CD4-positive, alpha-beta T cell (primary cell): ENCODE results near the gene PHIP. TPM values are rescaled to one million over a fixed set of nuclear protein-coding genes. Genes with fewer than 3 reads are reported as not detected.
"Not testable (repeated sequence)": the region's sequence is repeated elsewhere in the genome, so short reads cannot be mapped to it uniquely, and the experiment has no call there.

Source experiments
- ATAC-seq: fragments of 200-7000 bp; cut with Tn5 transposase; one replicate; pipeline ENCODE4 v1.10.0; 2022; ENCODE audit warnings: mild to moderate bottlenecking; ENCODE audit not compliant: poor library complexity
- CTCF ChIA-PET: fragments of 350-600 bp; sonication (Branson Sonifier 250); formaldehyde crosslinking; loops from one replicate; lab custom pipeline; 2021; ENCODE audit warnings: antibody characterized with exemption, inconsistent platforms; lab: Charles Lee
- POLR2A ChIA-PET: fragments of 350-600 bp; sonication (Branson Sonifier 250); formaldehyde crosslinking; loops from one replicate; lab custom pipeline; 2021; ENCODE audit warnings: antibody characterized with exemption, inconsistent platforms; lab: Charles Lee
- DNase-seq, 14 experiments: peaks; one replicate each; pipeline ENCODE4 v3.0.0-alpha.2; 2013 to 2020; ENCODE audit warnings: mixed read lengths in 2 of 14
- H3K27ac ChIP-seq, 2 donors: one replicate each; pipeline versions ENCODE4 v1.5.1 to v1.7.0; 2013; ENCODE audit warnings: low read length in 2 of 2, low read depth in 1 of 2, mild to moderate bottlenecking in 1 of 2
- H3K27me3 ChIP-seq, 2 experiments: 1 replicate in 1 of 2; 2 replicates in 1 of 2; pipeline versions ENCODE4 v1.6.1 to v1.7.0; 2013; ENCODE audit warnings: low read length in 2 of 2, control low read depth in 1 of 2, mild to moderate bottlenecking in 1 of 2, moderate library complexity in 1 of 2; ENCODE audit not compliant: insufficient read depth in 2 of 2, control insufficient read depth in 1 of 2
- H3K36me3 ChIP-seq: one replicate; pipeline ENCODE4 v1.6.1; 2013; ENCODE audit warnings: low read length, control low read depth; ENCODE audit not compliant: insufficient read depth
- H3K4me1 ChIP-seq: one replicate; pipeline ENCODE4 v1.6.1; 2013; ENCODE audit warnings: low read length, control low read depth; ENCODE audit not compliant: insufficient read depth
- H3K4me3 ChIP-seq: one replicate; pipeline ENCODE4 v1.5.1; 2013; ENCODE audit warnings: mild to moderate bottlenecking, low read length, moderate library complexity
- H3K9me3 ChIP-seq, 2 experiments: 1 replicate in 1 of 2; 2 replicates in 1 of 2; pipeline versions ENCODE4 v1.6.1 to v1.7.0; 2013; ENCODE audit warnings: low read length in 2 of 2, mild to moderate bottlenecking in 2 of 2, control low read depth in 1 of 2, moderate library complexity in 1 of 2; ENCODE audit not compliant: control insufficient read depth in 1 of 2, insufficient read depth in 1 of 2
- H3K27ac Mint-ChIP-seq: one replicate; pipeline ENCODE4 v1.8.0; 2020; ENCODE audit warnings: mixed read lengths
- H3K27me3 Mint-ChIP-seq: one replicate; pipeline ENCODE4 v1.8.0; 2021; ENCODE audit warnings: mixed read lengths
- H3K36me3 Mint-ChIP-seq: one replicate; pipeline ENCODE4 v1.8.0; 2021; ENCODE audit warnings: low read depth, mixed read lengths
- H3K4me1 Mint-ChIP-seq: one replicate; pipeline ENCODE4 v1.8.0; 2021; ENCODE audit warnings: low read depth, mixed read lengths
- H3K4me3 Mint-ChIP-seq: one replicate; pipeline ENCODE4 v1.8.0; 2020; ENCODE audit warnings: mild to moderate bottlenecking, mixed read lengths
- H3K9me3 Mint-ChIP-seq: one replicate; pipeline ENCODE4 v1.8.0; 2020; ENCODE audit warnings: mixed read lengths
- intact Hi-C, 2 experiments: fragments of 100-400 bp; cut with DNase I in 1 of 2; cut with micrococcal nuclease in 1 of 2; formaldehyde crosslinking; loops; one replicate each; pipeline versions ENCODE4 v1.15.1 to v1.9.0; 2023 to 2025; cut with DNase I, micrococcal nuclease
- total RNA-seq, 174 experiments: library from RNA in 2 of 174; stranded (reverse) in 2 of 174; gene quantifications; one replicate each; pipeline ENCODE4 v1.2.3 and lab custom pipeline; 2021 to 2026
- TF ChIP-seq, protein P1 (sequence below): fragments of 200-600 bp; IDR thresholded peaks from one replicate; pipeline ENCODE4 v1.8.0; 2022; ENCODE audit warnings: antibody characterized with exemption, mild to moderate bottlenecking

Gene PHIP
- total RNA-seq, 2 experiments from 2014 or later, result 35.7 to 36.9 TPM

DNA sequence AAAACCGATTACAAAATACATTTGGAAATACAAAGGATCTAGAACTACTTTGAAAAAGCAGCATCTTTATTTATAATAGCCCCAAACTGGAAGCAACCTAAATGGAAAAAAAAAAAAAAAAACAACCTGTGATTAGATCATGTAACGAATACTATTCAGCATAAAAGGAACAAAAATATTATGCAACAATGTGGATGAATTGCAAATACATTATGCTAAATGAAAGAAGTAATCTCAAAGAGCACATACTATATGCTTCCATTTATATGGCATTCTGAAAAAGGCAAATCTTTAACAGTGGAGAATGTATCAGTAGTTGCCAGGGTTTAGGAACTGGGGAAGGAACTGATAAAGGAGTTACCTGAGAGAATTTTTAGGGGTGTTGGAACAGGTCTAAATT lies 181.8 kb downstream of the PHIP start:
- no peaks in the 10 kb centered on the region for H3K27me3 ChIP-seq
- POLR2A ChIA-PET, result no interaction called here
- no peak for DNase-seq

DNA sequence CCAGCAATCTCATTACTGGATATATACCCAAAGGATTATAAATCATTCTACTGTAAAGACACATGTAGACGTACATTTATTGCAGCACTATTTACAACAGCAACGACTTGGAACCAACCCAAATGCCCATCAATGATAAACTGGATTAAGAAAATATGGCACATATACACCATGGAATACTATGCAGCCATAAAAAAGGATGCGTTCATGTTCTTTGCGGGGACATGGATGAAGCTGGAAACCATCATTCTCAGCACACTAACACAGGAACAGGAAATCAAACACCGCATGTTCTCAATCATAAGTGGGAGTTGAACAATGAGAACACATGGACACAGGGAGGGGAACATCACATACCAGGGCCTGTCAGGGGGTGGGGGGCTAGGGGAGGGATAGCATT lies 188.2 kb downstream of the PHIP start:
- H3K27ac ChIP-seq, H3K4me1 ChIP-seq, H3K27me3 Mint-ChIP-seq, H3K4me3 ChIP-seq, ATAC-seq, CTCF ChIA-PET, H3K36me3 ChIP-seq, H3K4me1 Mint-ChIP-seq, H3K9me3 Mint-ChIP-seq, H3K27me3 ChIP-seq, H3K9me3 ChIP-seq, POLR2A ChIA-PET, intact Hi-C loops, DNase-seq, H3K4me3 Mint-ChIP-seq, H3K27ac Mint-ChIP-seq: not testable (repeated sequence)
- H3K36me3 Mint-ChIP-seq, result peaks cover 41% of the 10 kb centered on the region

More for the DNA sequence above, 181.8 kb downstream of the PHIP start:
- ATAC-seq, result no peak
- no peaks in the 10 kb centered on the region for H3K9me3 Mint-ChIP-seq
- Histone ChIP-seq H3K4me1 (no peaks in the 10 kb centered on the region), H3K27ac (no peak overlapping the region), H3K4me3 (no peak overlapping the region), H3K36me3 (no peaks in the 10 kb centered on the region), H3K9me3 (no peaks in the 10 kb centered on the region)
- H3K4me1 Mint-ChIP-seq, result no peaks in the 10 kb centered on the region
- no peak overlapping the region for H3K4me3 Mint-ChIP-seq
- no peak overlapping the region for H3K27ac Mint-ChIP-seq
- TF ChIP-seq, protein P1, sequence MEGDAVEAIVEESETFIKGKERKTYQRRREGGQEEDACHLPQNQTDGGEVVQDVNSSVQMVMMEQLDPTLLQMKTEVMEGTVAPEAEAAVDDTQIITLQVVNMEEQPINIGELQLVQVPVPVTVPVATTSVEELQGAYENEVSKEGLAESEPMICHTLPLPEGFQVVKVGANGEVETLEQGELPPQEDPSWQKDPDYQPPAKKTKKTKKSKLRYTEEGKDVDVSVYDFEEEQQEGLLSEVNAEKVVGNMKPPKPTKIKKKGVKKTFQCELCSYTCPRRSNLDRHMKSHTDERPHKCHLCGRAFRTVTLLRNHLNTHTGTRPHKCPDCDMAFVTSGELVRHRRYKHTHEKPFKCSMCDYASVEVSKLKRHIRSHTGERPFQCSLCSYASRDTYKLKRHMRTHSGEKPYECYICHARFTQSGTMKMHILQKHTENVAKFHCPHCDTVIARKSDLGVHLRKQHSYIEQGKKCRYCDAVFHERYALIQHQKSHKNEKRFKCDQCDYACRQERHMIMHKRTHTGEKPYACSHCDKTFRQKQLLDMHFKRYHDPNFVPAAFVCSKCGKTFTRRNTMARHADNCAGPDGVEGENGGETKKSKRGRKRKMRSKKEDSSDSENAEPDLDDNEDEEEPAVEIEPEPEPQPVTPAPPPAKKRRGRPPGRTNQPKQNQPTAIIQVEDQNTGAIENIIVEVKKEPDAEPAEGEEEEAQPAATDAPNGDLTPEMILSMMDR, result no peak
- intact Hi-C loops, result no loop called here
- no peaks in the 10 kb centered on the region for H3K36me3 Mint-ChIP-seq
- CTCF ChIA-PET, result no interaction called here
- H3K27me3 Mint-ChIP-seq, result no peaks in the 10 kb centered on the region

Other genes starting within 250 kb of the PHIP start
- under 1 TPM; 0.52 to 0.98 TPM for gene IRAK1BP1, start 210.7 kb downstream of the PHIP start, total RNA-seq
- gene HMGN3, start 156.4 kb upstream of the PHIP start, total RNA-seq, result 10 to 100 TPM; 26.8 to 28.2 TPM